SU-DHL-6 (cell line): ENCODE results near the gene CYB5R3.
"Not testable (repeated sequence)": the region's sequence is repeated elsewhere in the genome, so short reads cannot be mapped to it uniquely, and the experiment has no call there.

ENCODE experiments used
- CTCF ChIP-seq: fragments of 200-600 bp; sonication (generic); IDR thresholded peaks from one replicate; pipeline ENCODE4 v1.5.1; 2017; ENCODE audit warnings: antibody characterized with exemption, mild to moderate bottlenecking, low read length, moderate library complexity; ENCODE audit not compliant: insufficient read depth, poor library complexity, severe bottlenecking
- EZH2phosphoT487 ChIP-seq: fragments of 200-600 bp; sonication (generic), shearing (Covaris generic); conservative IDR thresholded peaks from 2 replicates; pipeline ENCODE4 v1.6.1; 2018; ENCODE audit warnings: mild to moderate bottlenecking, antibody characterized with exemption, low read length, moderate library complexity, mixed read lengths

- not testable (repeated sequence) for TF ChIP-seq CTCF, EZH2phosphoT487
These were observed 78.6 kb downstream of the CYB5R3 start for GRCh38 chr22:42570580-42570979.
